OCI-LY3 (cell line): ENCODE measurements around the gene MCC.
A peak's percentile ranks its signal among the peaks of the same experiment; 100 is the strongest.

Experiments
- H2AFZ ChIP-seq: fragments of 200-600, 300-600 bp; shearing (Covaris generic); 2 replicates; pipeline ENCODE4 v1.6.0; 2014; ENCODE audit warnings: antibody characterized with exemption, low read depth, low read length
- H3K27ac ChIP-seq: fragments of 200-600, 300-600 bp; sonication (generic); 2 replicates; pipeline ENCODE4 v1.5.1; 2014; ENCODE audit warnings: mild to moderate bottlenecking, low read length, moderate library complexity, mixed read lengths
- H3K27me3 ChIP-seq: fragments of 200-600, 300-600 bp; sonication (generic); 2 replicates; pipeline ENCODE4 v1.6.1; 2014; ENCODE audit warnings: low read depth, low read length, mixed read lengths
- H3K36me3 ChIP-seq: fragments of 200-600, 300-600 bp; sonication (generic); replicated peaks from 2 replicates; pipeline ENCODE3; 2014; ENCODE audit warnings: low read depth, low read length, mixed read lengths
- H3K4me1 ChIP-seq: fragments of 300-600, 200-600 bp; sonication (generic); 2 replicates; pipeline ENCODE4 v1.6.1; 2014; ENCODE audit warnings: low read length, mixed read lengths
- H3K4me2 ChIP-seq: fragments of 200-600, 300-600 bp; sonication (generic); 2 replicates; pipeline ENCODE4 v1.6.1; 2014; ENCODE audit warnings: low read length, mixed read lengths
- H3K4me3 ChIP-seq: fragments of 300-600, 200-600 bp; sonication (generic); 2 replicates; pipeline ENCODE4 v1.5.1; 2014; ENCODE audit warnings: antibody characterized with exemption, mild to moderate bottlenecking, low read length, moderate library complexity
- H3K79me2 ChIP-seq: fragments of 300-600, 200-600 bp; shearing (Covaris generic); 2 replicates; pipeline ENCODE4 v1.6.1; 2014; ENCODE audit warnings: mild to moderate bottlenecking, low read length, mixed read lengths
- H3K9ac ChIP-seq: fragments of 300-600, 200-600 bp; shearing (Covaris generic); 2 replicates; pipeline ENCODE4 v1.6.0; 2014; ENCODE audit warnings: mild to moderate bottlenecking, low read length, moderate library complexity
- H3K9me3 ChIP-seq: fragments of 200-600, 300-600 bp; shearing (Covaris generic); 2 replicates; pipeline ENCODE4 v1.6.1; 2014; ENCODE audit warnings: low read length, mixed read lengths; ENCODE audit not compliant: insufficient read depth
- H4K20me1 ChIP-seq: fragments of 200-600, 300-600 bp; sonication (generic); 2 replicates; pipeline ENCODE4 v1.6.1; 2016; ENCODE audit warnings: low read length, mixed read lengths; ENCODE audit not compliant: insufficient read depth
- EZH2phosphoT487 ChIP-seq: fragments of 200-600 bp; shearing (Covaris generic); IDR thresholded peaks from 2 replicates; pipeline ENCODE4 v1.6.1; 2018; ENCODE audit warnings: antibody characterized with exemption, mixed run types, low read depth
- TF ChIP-seq, protein P1 (sequence below): fragments of 200-600, 300-600 bp; sonication (generic); IDR thresholded peaks from 2 replicates; pipeline ENCODE4 v1.5.1; 2014; ENCODE audit warnings: antibody characterized with exemption, low read length, low read depth

MCC gene

DNA sequence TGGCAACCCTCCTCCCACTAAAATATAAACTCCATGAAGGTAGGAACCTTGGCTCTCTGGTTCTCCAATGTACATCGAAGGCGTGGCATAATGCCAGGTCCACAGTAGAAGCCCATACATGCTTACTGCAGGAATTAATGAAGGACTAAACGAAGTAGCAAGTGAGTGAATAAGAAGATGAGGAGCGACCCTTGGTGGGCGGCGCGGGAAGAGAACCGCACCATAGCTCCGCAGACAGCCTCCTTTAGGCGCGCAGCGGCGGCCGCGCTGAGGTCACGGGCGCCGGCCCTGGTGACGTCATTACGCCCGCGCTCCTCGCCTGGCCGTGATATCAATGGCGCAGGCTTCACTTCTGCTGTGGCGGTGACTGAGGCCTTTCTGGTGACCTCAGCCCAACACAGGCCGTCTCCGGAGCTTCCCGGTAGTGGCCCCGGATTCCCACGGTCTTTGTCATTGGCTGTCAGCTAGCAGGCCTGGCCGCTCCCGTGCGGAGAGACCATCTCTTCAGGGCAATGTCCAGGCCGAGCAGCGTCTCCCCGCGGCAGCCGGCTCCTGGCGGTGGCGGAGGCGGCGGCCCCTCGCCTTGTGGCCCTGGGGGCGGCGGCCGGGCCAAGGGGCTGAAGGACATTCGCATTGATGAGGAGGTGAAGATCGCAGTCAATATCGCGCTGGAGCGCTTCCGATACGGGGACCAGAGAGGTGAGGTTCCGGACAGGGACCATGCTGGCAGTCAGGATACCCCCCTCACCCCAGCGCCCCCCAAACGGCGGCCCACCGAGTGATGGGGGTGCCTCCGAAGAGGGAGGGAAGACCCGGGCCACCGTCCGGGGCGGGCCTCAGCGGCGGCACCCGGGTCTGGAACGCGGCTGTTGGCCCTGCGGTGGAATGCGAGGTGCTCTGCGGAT lies 25.4 kb upstream of the MCC start, which contains the start of gene YTHDC2:
YTHDC2 (plus strand) TSS at position 311 of the 905 bp plus-strand sequence; CDS start at position 513, 202 bp downstream.
- peak within 1 kb of the TSS; percentile 94 for H3K9ac ChIP-seq
- H3K27ac ChIP-seq = peak within 1 kb of the TSS; percentile 50
- no peaks in the 10 kb centered on the region; the same call in 1 of the 2 replicates for H3K27me3 ChIP-seq
- peak within 1 kb of the TSS; percentile 98 for H3K4me2 ChIP-seq
- H2AFZ ChIP-seq = peak within 1 kb of the TSS; percentile 92
- peaks cover 13% of the 10 kb centered on the region for H3K36me3 ChIP-seq
- H3K4me1 ChIP-seq = peaks cover 4% of the 10 kb centered on the region; the same call in 1 of the 2 replicates
- peak within 1 kb of the TSS; percentile 100 for H3K4me3 ChIP-seq
- TF ChIP-seq, protein P1, sequence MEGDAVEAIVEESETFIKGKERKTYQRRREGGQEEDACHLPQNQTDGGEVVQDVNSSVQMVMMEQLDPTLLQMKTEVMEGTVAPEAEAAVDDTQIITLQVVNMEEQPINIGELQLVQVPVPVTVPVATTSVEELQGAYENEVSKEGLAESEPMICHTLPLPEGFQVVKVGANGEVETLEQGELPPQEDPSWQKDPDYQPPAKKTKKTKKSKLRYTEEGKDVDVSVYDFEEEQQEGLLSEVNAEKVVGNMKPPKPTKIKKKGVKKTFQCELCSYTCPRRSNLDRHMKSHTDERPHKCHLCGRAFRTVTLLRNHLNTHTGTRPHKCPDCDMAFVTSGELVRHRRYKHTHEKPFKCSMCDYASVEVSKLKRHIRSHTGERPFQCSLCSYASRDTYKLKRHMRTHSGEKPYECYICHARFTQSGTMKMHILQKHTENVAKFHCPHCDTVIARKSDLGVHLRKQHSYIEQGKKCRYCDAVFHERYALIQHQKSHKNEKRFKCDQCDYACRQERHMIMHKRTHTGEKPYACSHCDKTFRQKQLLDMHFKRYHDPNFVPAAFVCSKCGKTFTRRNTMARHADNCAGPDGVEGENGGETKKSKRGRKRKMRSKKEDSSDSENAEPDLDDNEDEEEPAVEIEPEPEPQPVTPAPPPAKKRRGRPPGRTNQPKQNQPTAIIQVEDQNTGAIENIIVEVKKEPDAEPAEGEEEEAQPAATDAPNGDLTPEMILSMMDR = peak; percentile 18
- no peak for TF ChIP-seq EZH2phosphoT487
- H3K9me3 ChIP-seq = no peaks in the 10 kb centered on the region
- H4K20me1 ChIP-seq = no peaks in the 10 kb centered on the region
- H3K79me2 ChIP-seq = peaks cover 39% of the 10 kb centered on the region

DNA sequence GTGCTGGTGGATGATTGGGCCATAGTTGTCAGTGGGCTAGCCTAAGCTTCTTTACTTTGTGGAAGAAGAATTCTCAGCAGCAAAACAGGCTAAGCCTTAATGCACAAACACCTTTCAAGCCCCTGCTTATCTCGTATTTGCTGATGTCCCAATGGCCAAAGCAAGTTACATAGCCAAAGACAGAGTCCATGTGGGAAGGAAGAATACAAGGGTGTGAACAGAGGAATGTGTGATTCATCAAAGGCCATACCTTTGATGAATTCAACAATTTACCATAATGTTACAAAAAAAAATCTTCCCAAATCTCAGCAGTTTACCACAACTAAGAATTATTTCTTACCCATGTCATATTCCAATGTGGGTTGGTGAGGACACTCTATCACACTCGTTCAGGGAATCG lies 24.1 kb upstream of the MCC start:
- no peak overlapping the region for H3K4me3 ChIP-seq
- no peak overlapping the region for H2AFZ ChIP-seq

DNA sequence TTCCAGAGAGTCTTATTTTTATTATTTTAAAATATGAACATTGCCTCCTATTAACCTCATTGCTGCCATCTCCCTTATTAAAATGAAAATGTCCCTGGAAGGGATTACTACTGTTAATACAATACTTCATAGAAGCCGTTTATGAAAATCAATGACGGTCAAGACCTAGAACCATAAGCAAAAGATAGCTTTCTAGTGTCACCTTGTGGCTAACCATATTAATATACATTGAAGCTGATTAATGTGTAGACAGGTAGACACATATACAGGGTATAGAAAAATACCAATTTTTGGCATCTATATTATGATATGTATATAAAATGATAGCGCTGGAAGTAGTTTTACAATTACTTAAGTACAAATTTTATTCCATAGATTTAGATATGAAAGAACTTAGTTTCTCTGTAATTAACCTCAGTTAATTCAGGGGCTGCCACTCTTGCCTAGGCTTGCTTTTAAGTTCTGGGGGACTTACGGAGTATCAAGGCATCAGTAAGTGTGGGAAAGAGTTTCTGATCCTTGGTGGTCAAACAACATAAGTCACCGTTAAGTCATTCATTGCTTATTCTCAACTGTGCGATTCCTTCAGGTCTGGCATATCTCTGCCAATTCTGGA lies 22.7 kb upstream of the MCC start:
- peaks cover 6% of the 10 kb centered on the region for H3K36me3 ChIP-seq
- H3K4me3 ChIP-seq = no peak overlapping the region
- H3K79me2 ChIP-seq = peaks cover 23% of the 10 kb centered on the region
- no peak overlapping the region for H3K9ac ChIP-seq
- H3K27me3 ChIP-seq = no peaks in the 10 kb centered on the region; the same call in 1 of the 2 replicates
- no peak overlapping the region for H3K4me2 ChIP-seq
- H3K4me1 ChIP-seq = peaks cover 4% of the 10 kb centered on the region; the same call in 1 of the 2 replicates
- H3K27ac ChIP-seq = no peak overlapping the region
- no peak overlapping the region for H2AFZ ChIP-seq
- no peak for TF ChIP-seq EZH2phosphoT487
- TF ChIP-seq, protein P1 = peak; percentile 56
- no peaks in the 10 kb centered on the region for H4K20me1 ChIP-seq
- H3K9me3 ChIP-seq = no peaks in the 10 kb centered on the region

More for the DNA sequence above, 24.1 kb upstream of the MCC start:
- H4K20me1 ChIP-seq = no peaks in the 10 kb centered on the region
- TF ChIP-seq, protein P1 = no peak
- no peak for TF ChIP-seq EZH2phosphoT487
- no peak overlapping the region for H3K4me2 ChIP-seq
- H3K4me1 ChIP-seq = peaks cover 4% of the 10 kb centered on the region; the same call in 1 of the 2 replicates
- H3K9me3 ChIP-seq = no peaks in the 10 kb centered on the region
- H3K27me3 ChIP-seq = no peaks in the 10 kb centered on the region; the same call in 1 of the 2 replicates
- H3K36me3 ChIP-seq = peaks cover 13% of the 10 kb centered on the region
- no peak overlapping the region for H3K9ac ChIP-seq
- no peak overlapping the region for H3K27ac ChIP-seq
- peaks cover 33% of the 10 kb centered on the region for H3K79me2 ChIP-seq

DNA sequence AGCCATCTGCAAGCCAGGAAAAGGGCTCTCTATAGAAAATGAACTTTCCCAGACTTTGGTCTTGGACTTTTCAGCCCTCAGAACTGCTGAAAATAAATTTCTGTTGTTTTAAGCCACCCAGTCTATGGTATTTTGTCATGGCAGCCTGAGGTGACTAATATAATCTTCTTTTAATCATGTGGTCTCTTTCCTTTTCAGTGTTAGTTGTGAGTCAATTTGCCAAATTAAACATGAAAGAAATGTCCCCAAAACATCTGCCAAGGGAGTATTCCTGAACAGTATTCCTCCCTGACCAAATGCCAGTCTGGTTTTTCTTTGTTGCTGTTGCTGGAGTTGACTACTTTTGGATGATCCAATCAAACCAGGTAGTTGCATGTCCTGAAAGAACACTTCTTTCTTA lies 20.5 kb upstream of the MCC start:
- no peaks in the 10 kb centered on the region; the same call in 1 of the 2 replicates for H3K27me3 ChIP-seq
- H4K20me1 ChIP-seq = no peaks in the 10 kb centered on the region
- H3K27ac ChIP-seq = no peak overlapping the region
- no peak overlapping the region for H3K9ac ChIP-seq
- H3K4me1 ChIP-seq = no peaks in the 10 kb centered on the region
- no peaks in the 10 kb centered on the region for H3K9me3 ChIP-seq
- H3K36me3 ChIP-seq = no peaks in the 10 kb centered on the region
- H3K4me3 ChIP-seq = no peak overlapping the region
- no peak overlapping the region for H2AFZ ChIP-seq
- no peak overlapping the region for H3K4me2 ChIP-seq
- TF ChIP-seq, protein P1 = no peak
- no peak for TF ChIP-seq EZH2phosphoT487
- H3K79me2 ChIP-seq = peaks cover 3% of the 10 kb centered on the region
